NCI-H1048 (cell line): Measurements from ENCODE around the gene PPP1R3C.

ENCODE experiments used
- DNase-seq: peaks from one replicate; lab custom pipeline; 2025; lab: John Stamatoyannopoulos, UW

Gene PPP1R3C

DNA sequence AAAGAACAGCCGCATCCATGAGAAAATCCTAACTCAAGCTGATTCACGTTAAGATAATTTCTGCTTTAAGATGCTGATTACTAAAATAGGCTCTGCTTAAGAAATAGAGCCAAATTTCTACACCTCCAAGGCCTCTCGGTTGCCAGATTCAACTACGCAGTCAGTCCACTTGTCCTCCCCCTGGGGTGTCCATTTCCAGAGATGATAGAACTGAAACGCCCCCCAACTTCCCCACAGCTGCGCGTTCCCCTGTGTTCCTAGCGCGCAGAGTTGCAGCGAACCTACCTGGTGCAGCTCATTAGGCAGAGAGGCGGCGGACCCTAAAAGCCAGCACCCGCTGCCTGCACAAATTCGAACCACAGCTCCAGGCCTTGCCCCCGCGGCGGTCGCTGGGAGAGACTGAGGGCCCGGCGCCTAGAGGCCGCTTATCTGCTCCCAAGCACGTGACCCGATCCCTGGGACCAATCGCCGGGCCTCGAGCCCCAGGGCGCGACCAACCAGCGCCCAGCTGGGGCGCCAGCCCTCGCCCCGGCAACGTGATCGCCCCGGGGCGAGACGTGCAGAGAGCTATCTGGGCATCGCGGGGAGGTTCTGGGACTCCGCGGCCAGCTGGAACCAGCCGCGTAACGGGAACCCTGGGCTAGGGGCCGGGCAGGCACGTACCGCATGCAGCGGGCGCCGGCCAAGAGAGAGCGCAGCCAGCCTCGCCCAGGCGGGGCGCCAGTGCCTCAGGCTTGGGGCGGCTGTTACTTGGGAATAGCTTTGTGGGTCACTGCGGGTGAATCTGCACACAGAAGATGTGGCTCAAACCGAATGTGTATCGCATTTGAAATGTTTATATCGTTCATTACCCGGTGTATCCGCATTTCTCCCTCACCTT is at the start of gene PPP1R3C:
Gene PPP1R3C (minus strand): TSS at position 401 of the 880 bp plus-strand sequence. CDS start 102 bp downstream, at position 299.
- DNase-seq: no peak

DNA sequence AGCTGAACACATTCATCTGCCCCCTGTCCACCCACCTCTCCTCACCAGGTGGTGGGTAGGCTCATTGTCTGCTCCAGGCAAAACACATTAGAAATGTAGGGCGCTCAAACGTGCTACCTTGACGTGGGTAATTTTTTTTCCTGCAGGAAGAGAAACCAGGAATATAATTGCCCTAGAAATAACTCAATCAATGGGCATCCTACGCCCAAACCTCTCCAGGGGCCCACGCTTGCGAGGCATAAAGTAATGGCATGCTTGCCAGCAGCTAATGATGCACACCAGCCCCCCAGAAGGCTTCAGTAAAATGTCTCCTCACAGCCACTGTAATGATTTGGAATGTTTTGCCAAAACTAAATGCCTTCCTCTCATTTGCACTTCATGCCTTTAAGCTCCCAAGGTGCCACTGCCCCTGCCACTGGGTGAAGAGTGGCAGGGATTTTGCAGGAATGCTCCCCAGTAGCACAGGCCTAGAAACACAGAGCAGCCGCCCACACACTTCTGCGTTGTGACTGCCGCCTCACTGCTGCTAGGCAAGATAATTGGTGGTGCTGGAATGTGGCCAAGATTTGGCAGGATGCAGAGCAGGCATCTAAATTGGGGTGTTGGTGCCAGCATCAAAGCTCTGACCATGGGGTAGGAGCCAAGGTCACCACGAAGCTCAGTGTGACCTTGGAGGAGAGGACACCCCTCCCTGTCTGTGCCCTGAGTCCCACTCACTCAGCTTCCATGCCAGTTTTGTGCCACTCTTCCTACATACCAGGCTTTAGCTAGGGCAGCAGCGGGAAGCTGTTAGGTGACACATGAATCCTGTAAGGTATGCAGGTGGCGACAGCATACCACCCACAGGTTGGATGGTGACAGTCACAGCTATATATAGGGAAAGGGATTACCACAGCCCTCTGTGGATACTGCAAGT is 48.7 kb upstream of the PPP1R3C start:
- DNase-seq: no peak

DNA sequence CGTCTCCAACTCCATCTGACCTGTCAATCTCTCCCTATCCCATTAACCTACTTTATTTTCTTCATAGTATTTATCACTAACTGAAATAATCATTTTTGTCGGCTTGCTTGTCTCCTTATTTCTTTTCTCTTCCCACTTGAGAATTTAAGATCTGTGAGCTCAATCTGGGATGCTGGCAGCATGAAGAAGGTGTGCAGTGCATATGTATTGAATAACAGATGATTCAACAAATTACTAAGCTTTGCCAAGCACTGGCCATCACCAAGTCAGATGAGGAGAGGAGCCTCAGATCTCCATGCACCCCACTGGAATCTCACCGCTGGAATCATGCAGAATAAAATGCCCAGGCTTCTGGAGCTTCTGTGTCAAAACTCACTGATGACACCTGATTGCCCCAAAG is 47.6 kb upstream of the PPP1R3C start:
- DNase-seq: no peak

DNA sequence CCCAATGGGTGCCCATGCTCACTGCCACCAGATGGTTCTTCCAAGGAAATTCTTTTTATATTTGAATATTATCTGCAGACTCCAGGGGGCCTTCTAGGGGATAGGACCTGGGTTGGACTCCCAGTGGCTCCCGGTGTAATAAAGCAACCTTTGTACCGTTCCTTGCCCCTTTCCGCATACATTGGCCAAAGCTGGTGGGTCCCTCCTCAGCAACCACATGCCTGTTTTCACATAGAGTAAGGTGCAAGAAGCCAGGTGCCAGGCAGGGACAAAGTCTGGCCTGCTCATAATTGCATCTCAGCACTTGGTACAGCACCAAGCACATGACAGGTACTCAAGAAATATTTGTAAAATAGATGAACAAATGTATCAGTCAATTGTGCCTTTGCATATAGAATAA is 46.4 kb upstream of the PPP1R3C start:
- DNase-seq: no peak

DNA sequence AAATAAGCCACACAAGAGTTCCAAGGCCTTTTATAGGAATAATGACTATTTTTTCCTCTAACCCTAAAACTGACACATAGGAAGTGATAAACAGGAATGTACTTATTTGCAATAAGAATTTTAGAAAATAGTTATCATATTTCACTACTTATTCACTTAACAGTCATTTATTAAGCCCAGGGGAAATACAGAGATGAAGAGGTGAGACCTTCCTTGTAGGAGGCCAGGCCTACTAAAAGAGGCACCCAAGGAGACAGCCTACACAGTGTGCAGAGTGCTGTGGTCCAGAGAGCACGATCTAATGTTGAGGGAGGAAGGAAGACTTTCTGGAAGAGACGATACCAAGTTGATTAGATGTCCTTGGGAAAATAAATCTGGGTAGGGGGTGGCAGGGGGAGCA is 45.0 kb upstream of the PPP1R3C start:
- DNase-seq: no peak

DNA sequence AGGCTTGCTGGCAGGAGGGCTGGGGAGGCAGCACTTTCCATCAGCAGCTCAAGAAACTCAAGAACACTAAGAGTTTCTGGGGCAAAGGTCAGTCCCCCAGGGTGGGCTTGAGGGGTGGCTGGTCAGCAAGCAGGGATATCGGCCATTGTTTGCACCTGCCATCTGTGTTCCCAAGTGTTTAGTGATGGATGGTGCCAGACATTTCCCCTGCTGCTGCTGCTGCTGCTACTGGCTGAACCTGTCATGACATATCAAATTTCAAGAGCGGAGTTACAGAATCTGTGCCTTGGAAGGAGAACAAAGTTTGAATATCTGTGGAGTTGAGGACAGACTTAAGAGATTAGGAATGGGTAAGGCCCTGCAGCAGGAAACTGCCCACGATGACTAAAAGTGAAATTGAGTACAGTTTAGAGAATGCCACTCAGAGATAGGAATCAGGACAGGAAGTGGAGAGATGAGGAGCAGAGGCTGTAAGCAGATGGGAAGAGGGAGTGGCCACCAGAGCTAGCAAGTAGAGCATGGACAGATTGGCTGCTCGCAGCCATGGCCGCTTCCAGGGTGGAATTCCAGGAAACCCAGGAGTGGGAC is 39.2 kb upstream of the PPP1R3C start:
- no peak for DNase-seq

DNA sequence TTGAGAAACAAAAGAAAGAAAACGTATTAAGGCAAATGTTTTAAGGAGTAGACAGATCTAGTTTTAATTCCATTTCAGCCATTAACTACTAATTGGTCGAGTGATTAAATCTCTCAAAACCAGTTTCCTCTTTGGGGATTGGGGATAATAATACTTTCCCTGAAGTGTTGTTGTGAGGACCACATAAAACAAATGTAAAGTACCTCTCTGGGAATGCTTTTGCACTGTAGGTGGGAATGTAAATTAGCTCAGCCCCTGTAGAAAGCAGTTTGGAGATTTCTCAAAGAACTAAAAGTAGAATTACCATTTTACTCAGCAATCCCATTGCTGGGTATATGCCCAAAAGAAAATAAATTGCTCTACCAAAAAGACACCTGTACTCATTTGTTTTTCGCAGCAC is 36.0 kb upstream of the PPP1R3C start:
- DNase-seq: no peak

DNA sequence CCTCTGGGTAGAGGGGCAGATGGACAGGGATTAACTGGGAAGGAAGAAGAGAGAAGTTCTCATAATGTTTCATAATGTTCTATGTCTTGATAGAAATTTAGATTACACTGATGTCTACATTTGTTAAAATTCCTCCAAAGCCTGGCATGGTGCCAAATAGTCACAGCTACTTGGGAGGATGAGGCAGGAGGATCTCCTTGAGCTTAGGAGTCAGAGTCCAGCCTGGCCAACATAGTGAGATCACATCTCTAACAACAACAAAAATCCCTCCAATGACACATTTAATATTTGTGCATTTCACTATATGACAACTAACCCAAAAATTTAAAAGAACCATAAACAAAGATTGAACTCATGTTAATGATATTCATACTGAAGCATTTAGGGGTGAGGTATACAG is 33.0 kb upstream of the PPP1R3C start:
- no peak for DNase-seq

DNA sequence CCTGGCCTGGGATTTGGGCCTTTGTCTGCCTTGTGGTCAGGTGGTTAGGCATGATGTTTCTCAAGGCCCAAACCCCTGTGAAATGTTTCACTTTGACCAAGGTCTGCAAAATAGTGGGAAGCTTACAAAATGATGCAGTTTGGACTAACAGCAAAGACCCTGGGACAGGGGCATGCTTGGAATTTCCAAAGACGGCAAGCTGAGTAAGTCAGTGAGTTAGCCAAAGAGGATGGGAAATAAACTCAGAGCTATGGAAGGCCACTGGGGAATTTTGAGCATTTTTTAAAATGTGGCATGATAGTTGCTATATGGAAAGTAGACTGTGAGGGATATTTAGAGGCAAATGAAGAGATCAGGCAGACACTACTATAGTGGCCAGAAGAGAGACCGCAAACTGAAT is 31.6 kb upstream of the PPP1R3C start:
- DNase-seq: no peak

DNA sequence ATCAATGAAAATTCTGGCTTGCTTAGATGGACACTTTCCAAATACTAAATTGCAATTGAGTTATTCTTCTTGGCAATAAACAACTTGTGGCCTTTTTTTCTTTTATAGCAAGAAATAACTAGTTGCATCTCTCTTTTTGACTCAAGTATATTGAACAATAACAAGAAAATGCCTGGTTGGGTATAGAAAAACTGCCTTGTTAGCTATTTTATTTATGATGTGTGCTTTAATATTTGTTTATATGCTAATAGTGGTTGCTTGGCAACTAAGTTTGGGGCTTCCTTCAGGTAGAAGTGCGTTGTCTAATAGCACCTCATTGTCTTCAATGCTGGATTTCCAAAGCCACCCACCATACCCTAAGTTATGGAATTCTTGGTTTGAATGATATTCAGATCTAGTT is 30.1 kb upstream of the PPP1R3C start:
- no peak for DNase-seq

DNA sequence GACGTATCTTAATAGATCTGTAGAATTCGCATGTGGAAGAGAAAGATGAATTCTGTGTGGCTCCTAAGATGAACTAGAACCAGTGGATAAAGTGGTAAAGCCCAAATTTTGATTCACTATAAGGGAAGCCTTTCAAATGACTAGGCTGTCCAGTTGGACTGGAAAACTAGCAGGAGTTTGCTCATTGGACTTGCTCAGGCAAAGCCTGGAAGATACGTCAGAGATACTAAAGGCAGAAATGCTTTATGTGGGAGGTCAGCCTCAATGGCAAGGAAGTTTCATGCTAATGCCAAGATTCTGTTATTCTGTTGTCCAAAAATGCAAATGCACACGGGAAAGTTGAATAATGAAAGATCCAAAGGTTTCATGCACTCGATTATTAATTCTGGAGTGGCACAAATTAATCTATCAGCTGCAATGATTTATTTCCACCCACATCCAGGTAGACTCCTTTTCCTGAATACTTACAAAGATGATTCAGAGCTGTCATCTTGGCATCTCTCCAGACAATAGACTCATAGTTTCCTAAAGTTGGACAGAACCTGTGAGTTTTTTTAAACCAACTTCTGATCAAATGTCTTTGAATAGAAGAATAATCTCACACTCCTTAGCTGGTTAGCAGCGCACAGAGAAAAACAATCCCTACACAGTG is 20.5 kb upstream of the PPP1R3C start:
- no peak for DNase-seq

DNA sequence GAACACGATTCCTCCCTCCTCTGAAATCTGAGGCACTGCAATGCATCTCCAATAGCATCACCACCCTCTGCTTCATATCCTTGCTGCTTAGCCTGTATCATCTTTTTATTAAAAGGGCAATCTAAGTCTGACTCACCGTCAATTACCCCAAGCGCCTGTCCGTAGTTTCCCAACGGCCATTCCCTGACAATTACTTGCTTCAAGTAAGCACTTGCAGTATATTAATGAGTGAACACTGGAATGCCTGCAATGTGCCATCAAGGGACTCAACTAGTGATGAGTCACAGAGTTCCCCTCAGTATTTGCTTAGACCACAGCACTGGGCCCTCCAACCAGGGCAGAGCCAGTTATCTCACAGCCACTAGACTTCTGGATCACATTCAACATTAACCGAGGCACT is 19.5 kb upstream of the PPP1R3C start:
- no peak for DNase-seq

DNA sequence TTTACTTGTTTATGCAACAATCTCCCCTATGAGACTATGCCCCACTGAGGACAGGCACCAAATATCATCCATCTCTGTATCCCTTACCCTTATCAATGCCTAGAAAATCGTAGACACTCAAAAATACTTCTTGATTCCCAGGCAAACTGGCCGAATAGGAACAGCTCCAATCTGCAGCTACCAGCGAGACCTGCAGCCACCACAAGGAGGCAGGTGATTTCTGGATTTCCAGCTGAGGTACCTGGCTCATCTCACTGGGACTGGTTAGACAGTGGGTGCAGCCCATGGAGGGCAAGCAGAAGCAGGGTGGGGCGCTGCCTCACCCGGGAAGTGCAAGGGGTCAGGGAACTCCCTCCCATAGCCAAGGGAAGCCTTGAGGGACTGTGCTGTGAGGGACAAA is 10.8 kb upstream of the PPP1R3C start:
- no peak for DNase-seq

DNA sequence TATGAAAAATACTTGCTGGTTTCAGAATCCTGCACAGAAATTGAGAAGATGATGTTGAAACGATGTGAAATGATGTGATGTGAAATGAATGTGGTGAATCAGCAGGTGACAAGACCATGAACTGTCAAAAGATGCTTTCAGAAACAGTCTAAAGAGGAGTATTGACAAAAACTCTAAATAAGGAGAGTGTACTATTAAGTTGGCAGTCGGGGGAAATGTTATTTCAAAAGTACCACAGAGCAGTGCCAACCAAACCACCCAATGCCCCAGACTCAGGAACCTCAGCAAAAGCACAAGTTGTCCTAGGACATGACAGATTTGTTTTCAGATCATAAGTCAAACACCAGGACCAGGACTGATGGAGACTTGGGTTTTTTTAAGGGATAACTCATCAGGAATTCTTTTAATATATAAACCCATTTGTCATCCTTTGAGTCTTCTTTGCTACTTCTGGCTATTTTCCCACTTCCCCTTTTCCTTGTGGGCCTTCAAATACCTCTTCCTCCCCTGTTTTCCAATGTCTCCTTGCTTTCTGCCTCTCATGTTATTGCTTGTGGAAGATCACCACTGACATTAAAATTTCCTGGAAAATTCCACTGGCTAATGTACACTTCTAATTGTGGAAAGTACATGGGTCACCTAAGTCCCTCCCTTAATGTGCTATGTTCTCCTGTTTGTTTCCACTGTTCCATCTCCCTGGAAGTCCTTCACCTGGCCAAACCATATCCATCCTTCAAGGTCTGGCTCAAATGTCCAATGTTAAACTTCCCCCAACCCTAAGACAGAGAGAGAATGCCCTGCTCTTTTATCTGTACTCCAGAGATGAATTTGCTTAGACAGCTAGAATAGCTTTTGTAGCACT is 10.2 kb upstream of the PPP1R3C start:
- DNase-seq: no peak

DNA sequence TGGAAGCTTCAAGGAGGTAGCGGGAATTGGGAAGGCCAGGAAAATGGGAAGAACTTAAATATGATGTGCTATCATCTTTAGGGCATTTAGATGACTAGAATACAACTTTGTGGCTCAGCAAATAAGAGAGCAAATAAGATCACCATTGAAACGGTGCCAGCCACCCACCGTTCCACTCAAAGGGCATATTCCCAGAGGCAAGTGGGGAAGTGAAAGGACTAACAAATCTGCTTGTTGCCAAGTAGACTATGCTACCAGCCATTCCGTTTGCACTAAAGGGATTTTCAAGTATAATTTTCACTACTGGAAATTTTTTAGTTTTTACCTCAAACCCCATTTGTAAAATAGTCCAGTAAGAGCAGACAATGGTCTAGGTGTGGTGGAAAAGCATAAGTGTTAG is 4.0 kb upstream of the PPP1R3C start:
- DNase-seq: no peak

DNA sequence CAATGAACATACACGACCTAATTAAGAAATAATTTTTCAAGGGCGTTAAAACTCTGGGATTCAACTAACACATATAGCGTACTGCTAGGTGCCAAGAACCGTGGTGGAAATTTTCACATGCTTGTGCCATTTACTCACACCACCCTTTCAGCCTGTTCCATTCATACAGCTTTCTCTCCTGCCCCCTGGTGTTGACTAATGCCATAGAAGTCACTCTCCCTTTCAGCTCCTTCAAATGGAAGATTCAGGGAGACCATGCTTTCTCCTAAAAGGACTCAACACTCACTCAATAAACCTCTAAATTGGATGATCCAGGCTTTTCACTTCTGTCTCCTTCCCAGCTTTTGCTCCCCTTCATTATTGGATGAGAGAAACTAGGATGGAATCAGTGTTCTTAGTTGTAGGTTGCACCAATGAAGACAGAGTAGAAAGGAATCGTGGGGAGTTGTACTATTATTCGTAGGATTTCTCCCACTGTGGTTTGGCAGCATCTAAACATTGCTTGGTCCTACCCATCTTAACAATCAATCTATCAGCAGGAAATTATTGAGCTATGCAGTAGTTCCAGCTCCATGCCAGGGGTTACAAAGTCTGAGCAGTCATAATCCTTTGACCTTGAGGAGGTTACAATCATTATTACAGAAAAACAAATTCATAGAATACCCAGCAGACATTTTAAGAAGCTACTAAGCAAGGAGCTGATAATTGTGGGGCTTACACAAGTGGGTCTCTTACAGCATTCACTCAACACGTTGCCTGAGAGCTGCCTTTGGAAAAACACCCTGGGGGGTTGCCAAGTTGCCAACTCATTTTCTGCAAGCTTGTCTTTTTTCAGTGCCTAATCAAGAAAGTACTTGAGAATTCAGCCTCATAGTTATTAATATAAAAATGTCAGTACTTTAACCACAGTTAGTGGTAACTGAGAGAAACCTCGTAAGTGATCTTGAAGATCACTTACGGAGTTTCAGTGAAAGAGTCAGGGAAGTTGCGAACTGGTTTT is 2.8 kb upstream of the PPP1R3C start:
- peak; percentile 43 for DNase-seq

DNA sequence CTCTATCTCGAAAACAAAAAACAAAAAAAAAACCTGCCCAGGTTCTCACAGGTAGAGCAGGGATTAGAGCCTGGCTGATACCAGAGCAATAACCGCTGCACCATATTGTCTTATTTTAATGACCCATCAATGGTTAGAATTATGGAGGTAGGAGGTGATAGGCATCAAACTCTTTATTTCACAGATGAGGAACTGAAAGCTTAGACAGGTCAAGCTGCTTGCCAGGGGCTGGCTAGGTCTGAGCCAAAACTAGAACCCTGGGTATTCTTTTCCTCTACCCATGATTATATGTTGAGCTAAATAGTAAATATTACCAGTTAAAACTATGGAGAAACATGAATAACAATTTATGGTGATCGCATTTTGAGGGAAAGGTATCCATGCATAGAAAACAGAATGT is 2.0 kb upstream of the PPP1R3C start:
- DNase-seq: no peak

DNA sequence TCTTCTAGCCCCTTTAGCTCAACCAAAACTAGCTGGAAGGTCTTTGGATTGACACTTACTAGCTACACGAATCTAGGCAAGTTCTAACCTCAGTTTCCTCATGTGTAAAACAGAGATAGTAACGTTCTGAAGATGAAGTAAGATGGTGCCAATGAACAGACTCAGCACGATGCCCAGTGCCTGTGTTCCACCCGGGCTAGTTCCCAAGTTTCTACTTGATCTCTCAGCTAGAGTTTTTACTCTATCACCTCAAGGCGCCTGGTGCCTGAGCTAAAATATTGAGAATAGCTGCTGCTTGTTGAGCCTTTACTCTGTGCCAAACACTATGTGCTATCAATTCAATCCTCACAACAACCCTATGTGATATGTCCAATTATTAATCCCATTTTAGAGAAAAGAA is 1.4 kb upstream of the PPP1R3C start:
- DNase-seq: no peak

DNA sequence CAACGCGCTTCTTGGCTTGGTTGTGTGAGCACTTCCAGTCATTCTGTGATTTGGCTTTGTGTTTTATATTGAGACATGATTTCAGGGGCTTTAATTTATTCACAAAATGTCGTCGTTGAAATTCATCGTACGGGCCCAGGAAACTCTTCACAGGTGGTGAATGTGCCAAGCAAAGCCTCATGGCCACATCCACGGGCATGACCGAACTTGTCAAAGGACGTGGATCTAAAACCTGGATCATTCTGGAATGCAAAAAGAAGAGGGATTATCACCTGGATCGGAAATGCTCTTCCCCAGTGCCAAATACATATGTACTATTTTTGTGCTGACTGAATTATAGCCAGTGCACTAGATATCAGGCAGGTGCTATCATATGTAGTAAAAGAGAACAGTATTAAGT is 2.2 kb downstream of the PPP1R3C start:
- no peak for DNase-seq
